RPMI8226 (cell line): ENCODE data around the gene ADAM19.

ENCODE experiments used
- DNase-seq: peaks from one replicate; pipeline ENCODE4 v3.0.0-alpha.2; 2015

The ADAM19 gene

GRCh38 chr5:157561110-157561509 lies 14.5 kb downstream of the ADAM19 start:
- DNase-seq = no peak

- no peak for DNase-seq
Observed at GRCh38 chr5:157559301-157559700, 16.3 kb downstream of the ADAM19 start.

GRCh38 chr5:157558681-157559080 lies 16.9 kb downstream of the ADAM19 start:
- no peak for DNase-seq

GRCh38 chr5:157558041-157558595 lies 17.5 kb downstream of the ADAM19 start:
- no peak for DNase-seq

- DNase-seq = no peak
Observed at GRCh38 chr5:157556615-157557418, 18.8 kb downstream of the ADAM19 start.

GRCh38 chr5:157555037-157555640 lies 20.4 kb downstream of the ADAM19 start:
- DNase-seq = no peak

GRCh38 chr5:157554179-157555036 lies 21.2 kb downstream of the ADAM19 start:
- no peak for DNase-seq

- DNase-seq = no peak
Observed at GRCh38 chr5:157552650-157553049, 22.9 kb downstream of the ADAM19 start.

GRCh38 chr5:157550663-157551062 lies 24.9 kb downstream of the ADAM19 start:
- DNase-seq = no peak

- no peak for DNase-seq
Observed at GRCh38 chr5:157549954-157550549, 25.5 kb downstream of the ADAM19 start.

GRCh38 chr5:157549283-157549629 lies 26.3 kb downstream of the ADAM19 start:
- DNase-seq = no peak

- peak; percentile 29 for DNase-seq
Observed at GRCh38 chr5:157548513-157549282, 26.9 kb downstream of the ADAM19 start.

- no peak for DNase-seq
Observed at GRCh38 chr5:157547941-157548512, 27.5 kb downstream of the ADAM19 start.

GRCh38 chr5:157546456-157547100 lies 29.0 kb downstream of the ADAM19 start:
- no peak for DNase-seq

GRCh38 chr5:157545610-157546310 lies 29.8 kb downstream of the ADAM19 start:
- DNase-seq = peak; percentile 67

GRCh38 chr5:157544623-157544989 lies 31.0 kb downstream of the ADAM19 start:
- no peak for DNase-seq

- no peak for DNase-seq
Observed at GRCh38 chr5:157543825-157544622, 31.6 kb downstream of the ADAM19 start.

GRCh38 chr5:157542282-157543000 lies 33.1 kb downstream of the ADAM19 start:
- DNase-seq = no peak
